Transverse colon (tissue), 4 donors: ENCODE measurements around the gene KCNN1. TPM values are rescaled to one million over a fixed set of nuclear protein-coding genes. Genes with fewer than 3 reads are reported as not detected.

Experiments used
- DNase-seq: peaks from one replicate; pipeline ENCODE4 v3.0.0-alpha.2; 2019
- H3K27ac ChIP-seq, 4 donors: fragments of 200-600 bp; sonication (generic); 2 replicates each; pipeline ENCODE4 v1.5.1; 2016 to 2018; ENCODE audit warnings: inconsistent platforms in 4 of 4
- H3K27me3 ChIP-seq: fragments of 200-600 bp; sonication (generic); 2 replicates; pipeline ENCODE4 v1.5.1; 2017; ENCODE audit warnings: inconsistent platforms
- H3K36me3 ChIP-seq, 4 donors: fragments of 200-600 bp; sonication (generic); 2 replicates each; pipeline ENCODE4 v1.5.1; 2017 to 2019; ENCODE audit warnings: inconsistent platforms in 4 of 4
- H3K4me1 ChIP-seq, 4 donors: fragments of 200-600 bp; sonication (generic); 2 replicates each; pipeline ENCODE4 v1.5.1; 2017 to 2020; ENCODE audit warnings: inconsistent platforms in 4 of 4
- H3K4me3 ChIP-seq, 4 donors: fragments of 200-600 bp; sonication (generic); 1 replicate in 1 of 4; 2 replicates in 3 of 4; pipeline versions ENCODE4 v1.5.1 to v1.6.1; 2017 to 2019; ENCODE audit warnings: inconsistent platforms in 4 of 4
- H3K9me3 ChIP-seq, 2 donors: fragments of 200-600 bp; sonication (generic); 2 replicates each; pipeline ENCODE4 v1.5.1; 2017 to 2019; ENCODE audit warnings: inconsistent platforms in 2 of 2
- CTCF ChIP-seq, 5 experiments: fragments of 200-600 bp in 3 of 5; fragments of 450-650 bp in 2 of 5; sonication (generic) in 3 of 5; IDR thresholded peaks; 1 replicate in 2 of 5; 2 replicates in 3 of 5; pipeline ENCODE4 v1.5.1; 2016 to 2017; ENCODE audit warnings: antibody characterized with exemption in 5 of 5, inconsistent platforms in 3 of 5, mild to moderate bottlenecking in 2 of 5, moderate library complexity in 1 of 5
- EP300 ChIP-seq: sonication (generic); formaldehyde crosslinking; IDR thresholded peaks from one replicate; pipeline ENCODE4 v1.6.1; 2017; ENCODE audit warnings: antibody characterized with exemption, low read depth
- POLR2A ChIP-seq: fragments of 450-650 bp; IDR thresholded peaks from one replicate; pipeline ENCODE4 v1.6.1; 2016; ENCODE audit warnings: antibody characterized with exemption, mild to moderate bottlenecking, moderate library complexity
- POLR2AphosphoS5 ChIP-seq, 3 donors: sonication (generic); formaldehyde crosslinking; IDR thresholded peaks; one replicate each; pipeline ENCODE4 v1.6.1; 2016; ENCODE audit warnings: antibody characterized with exemption in 3 of 3
- WGBS, 2 donors: methylation state at CpG; one replicate each; pipeline ENCODE4 v1.1.5; 2018; ENCODE audit warnings: low coverage in 1 of 2; 5-methylcytosine and 5-hydroxymethylcytosine counted together
- in situ Hi-C, 4 donors: fragments of 200-750 bp; cut with MboI; loops; one replicate each; pipeline versions ENCODE4 v1.15.0 to v1.15.1; 2017; ENCODE audit warnings: low sequenced_read_pairs in 3 of 4, low pct_ligation_motif_present in 1 of 4, low pct_unique_long_range_greater_than_20kb in 1 of 4
- intact Hi-C: fragments of 100-400 bp; cut with DNase I; formaldehyde crosslinking; loops from one replicate; pipeline ENCODE4 v1.15.1; 2023; ENCODE audit warnings: low total_unique reads
- total RNA-seq, 4 donors: library from RNA; depleted of rRNA; stranded (reverse); fragments of >200 nt; gene quantifications; one replicate each; pipeline ENCODE4 v1.1.0, GENCODE V29; 2016

The KCNN1 gene
- total RNA-seq, 4 donors from 2014 or later, result 1.6 TPM; not detected in 3

DNA sequence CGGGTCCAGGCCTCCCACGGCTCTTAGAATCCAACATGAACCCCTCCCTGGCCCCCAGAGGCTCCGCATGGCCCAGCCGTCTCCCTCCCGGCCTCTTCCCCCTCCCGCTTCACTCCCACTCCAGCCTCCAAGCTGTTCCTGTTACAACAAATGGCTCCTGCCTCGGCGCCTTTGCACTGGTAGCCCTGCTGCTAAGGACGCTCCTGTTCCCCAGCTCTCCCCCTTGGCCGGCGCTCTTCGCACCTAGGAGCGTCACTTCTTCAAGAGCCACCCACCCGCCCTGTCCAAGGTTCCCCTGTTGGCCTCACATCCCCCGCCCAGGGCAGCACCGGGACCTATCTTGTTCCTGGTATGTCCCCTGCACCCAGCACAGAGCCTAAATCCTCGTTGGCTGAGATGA is 24.7 kb upstream of the KCNN1 start:
- H3K4me1 ChIP-seq, result peaks cover 3 to 7% (median 3%) of the 10 kb centered on the region in 4 donors
- 86 to 100% methylated on average over 5 to 17 of the region's 17 CpGs for WGBS, 2 donors
- TF ChIP-seq EP300, result no peak
- no peak for TF ChIP-seq CTCF (IDR thresholded peaks at IDR 0.05)
- no peak for TF ChIP-seq POLR2AphosphoS5 (IDR thresholded peaks at IDR 0.05)
- TF ChIP-seq POLR2A, result no peak
- in situ Hi-C loops, result loop anchor here in 2 of 4 donors (10.0 to 25.0 kb wide), 2 partner anchors 53 to 120 kb away; no protein-coding TSS in a partner anchor
- H3K36me3 ChIP-seq, result no peaks in the 10 kb centered on the region
- no peaks in the 10 kb centered on the region for H3K9me3 ChIP-seq
- H3K27ac ChIP-seq, result no peak overlapping the region
- H3K27me3 ChIP-seq, result no peaks in the 10 kb centered on the region
- DNase-seq, result no peak
- intact Hi-C loops, result no loop called here
- no peak overlapping the region for H3K4me3 ChIP-seq

DNA sequence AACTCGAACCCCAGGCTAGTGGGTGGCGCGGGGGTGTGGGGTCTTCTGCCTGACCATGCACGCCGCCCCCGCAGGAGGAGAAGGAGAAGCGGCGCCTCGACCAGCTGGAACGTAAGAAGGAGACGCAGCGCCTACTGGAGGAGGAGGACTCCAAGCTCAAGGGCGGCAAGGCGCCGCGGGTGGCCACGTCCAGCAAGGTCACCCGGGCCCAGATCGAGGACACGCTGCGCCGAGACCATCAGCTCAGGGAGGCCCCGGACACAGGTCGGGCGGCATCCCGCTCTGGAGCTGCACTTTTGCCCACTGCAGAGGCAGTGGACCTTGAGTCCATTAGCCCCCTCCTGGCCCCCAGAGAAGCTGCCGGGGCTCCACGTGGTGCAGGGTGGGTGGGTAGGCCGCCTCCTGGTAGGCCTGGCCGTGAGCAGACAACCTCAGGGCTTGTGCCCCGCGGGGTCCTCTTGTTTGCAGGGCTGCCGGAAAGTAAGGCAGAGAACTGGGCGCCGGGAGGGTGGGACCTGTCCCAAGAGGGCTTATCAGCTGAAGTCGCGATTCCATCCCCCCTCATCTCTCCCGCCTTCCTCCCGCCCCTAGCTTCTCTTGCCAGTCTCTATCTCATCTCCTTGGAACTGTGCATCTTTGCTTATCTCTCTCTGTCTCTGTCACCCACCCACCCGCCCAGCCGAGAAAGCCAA is 24.2 kb upstream of the KCNN1 start:
- no peaks in the 10 kb centered on the region for H3K9me3 ChIP-seq
- H3K27me3 ChIP-seq, result no peaks in the 10 kb centered on the region
- no peak overlapping the region for H3K27ac ChIP-seq
- in situ Hi-C loops (loop anchor here in 2 of 4 donors (10.0 to 25.0 kb wide), 2 partner anchors 52 to 120 kb away; no protein-coding TSS in a partner anchor), intact Hi-C loops (no loop called here)
- H3K4me3 ChIP-seq, result no peak overlapping the region
- no peaks in the 10 kb centered on the region for H3K36me3 ChIP-seq
- no peak for TF ChIP-seq EP300
- TF ChIP-seq POLR2AphosphoS5 (IDR thresholded peaks at IDR 0.05), result no peak
- TF ChIP-seq POLR2A, result no peak
- no peak for TF ChIP-seq CTCF (IDR thresholded peaks at IDR 0.05)
- no peak for DNase-seq
- peaks cover 5 to 9% (median 6%) of the 10 kb centered on the region in 4 donors for H3K4me1 ChIP-seq
- 93% methylated on average over 35 of the region's 41 CpGs; no CpG with 5 or more reads in 1 of the 2 donors for WGBS, 2 donors

DNA sequence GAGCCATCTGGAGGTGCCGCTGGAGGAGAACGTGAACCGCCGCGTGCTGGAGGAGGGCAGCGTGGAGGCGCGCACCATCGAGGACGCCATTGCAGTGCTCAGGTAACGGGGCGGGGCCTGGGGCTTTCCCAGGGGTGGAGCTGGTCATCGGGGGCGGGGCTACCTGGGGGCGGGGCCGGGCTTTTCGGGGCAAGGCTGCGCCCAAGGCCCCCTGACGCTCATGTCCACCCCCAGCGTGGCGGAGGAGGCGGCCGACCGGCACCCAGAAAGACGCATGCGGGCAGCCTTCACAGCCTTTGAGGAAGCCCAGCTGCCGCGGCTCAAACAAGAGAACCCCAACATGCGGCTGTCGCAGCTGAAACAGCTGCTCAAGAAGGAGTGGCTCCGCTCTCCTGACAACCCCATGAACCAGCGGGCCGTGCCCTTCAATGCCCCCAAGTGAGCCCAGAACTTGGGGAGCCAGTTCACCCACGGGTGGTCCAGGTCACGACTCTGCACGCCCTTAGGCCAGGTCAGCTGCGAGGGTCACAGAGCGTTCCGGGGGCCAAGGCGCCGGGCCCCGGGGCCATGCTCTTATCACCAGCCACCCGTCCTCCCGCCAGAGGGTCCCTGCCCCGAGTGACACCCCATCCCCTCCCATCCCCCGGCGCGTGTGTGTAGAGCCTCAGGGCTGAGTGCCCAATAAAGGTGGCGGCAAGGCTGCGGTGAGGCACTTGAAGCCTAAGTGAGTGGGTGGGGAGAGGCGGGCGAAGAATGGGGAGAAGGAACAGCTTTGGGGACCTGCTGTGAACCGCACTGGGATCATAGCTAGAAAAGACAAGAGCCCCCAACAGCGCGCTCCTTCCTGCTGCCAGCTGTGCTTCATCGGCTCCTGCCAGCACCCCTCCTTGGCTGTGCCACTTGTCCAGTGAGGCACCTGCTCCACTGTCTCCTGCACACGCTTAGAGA is 23.4 kb upstream of the KCNN1 start:
- in situ Hi-C loops, result loop anchor here in 2 of 4 donors (10.0 to 25.0 kb wide), 2 partner anchors 51 to 119 kb away; no protein-coding TSS in a partner anchor
- H3K27me3 ChIP-seq, result peaks cover under 1% of the 10 kb centered on the region
- H3K36me3 ChIP-seq, result no peaks in the 10 kb centered on the region
- 85% methylated on average over 28 of the region's 57 CpGs; no CpG with 5 or more reads in 1 of the 2 donors for WGBS, 2 donors
- no peaks in the 10 kb centered on the region for H3K9me3 ChIP-seq
- TF ChIP-seq POLR2A, result no peak
- no peak overlapping the region for H3K27ac ChIP-seq
- DNase-seq, result no peak
- peaks cover 6 to 15% (median 8%) of the 10 kb centered on the region in 4 donors for H3K4me1 ChIP-seq
- intact Hi-C loops, result no loop called here
- no peak overlapping the region for H3K4me3 ChIP-seq

DNA sequence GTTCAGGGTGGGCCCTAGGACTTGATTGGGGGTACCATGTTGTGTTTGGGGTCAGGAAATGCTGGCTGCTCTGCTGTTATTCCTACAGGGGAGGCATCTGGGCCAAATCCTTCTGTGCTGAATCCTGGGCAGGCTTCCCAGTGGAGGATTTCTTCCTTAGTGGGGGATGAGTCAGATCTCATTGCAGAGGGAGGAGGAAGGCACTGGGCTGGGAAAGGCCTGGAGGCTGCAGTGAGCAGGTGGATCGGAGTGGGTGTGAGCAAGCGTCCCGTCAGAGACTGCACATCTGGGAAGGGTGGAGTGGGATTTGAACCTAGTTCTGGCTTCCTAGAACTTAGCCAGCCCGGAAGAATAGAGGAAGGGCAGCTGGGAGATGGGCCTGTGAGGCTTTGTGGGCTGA is 22.6 kb upstream of the KCNN1 start:
- no peak for TF ChIP-seq EP300
- H3K36me3 ChIP-seq, result no peaks in the 10 kb centered on the region
- no peaks in the 10 kb centered on the region for H3K9me3 ChIP-seq
- intact Hi-C loops, result no loop called here
- DNase-seq, result no peak
- in situ Hi-C loops, result loop anchor here in 2 of 4 donors (10.0 to 25.0 kb wide), 2 partner anchors 50 to 118 kb away; no protein-coding TSS in a partner anchor
- H3K27me3 ChIP-seq, result peaks cover 8% of the 10 kb centered on the region
- peaks cover 12 to 23% (median 15%) of the 10 kb centered on the region in 4 donors for H3K4me1 ChIP-seq
- 57% methylated on average over 4 of the region's 4 CpGs; no CpG with 5 or more reads in 1 of the 2 donors for WGBS, 2 donors
- H3K4me3 ChIP-seq, result no peak overlapping the region
- no peak overlapping the region for H3K27ac ChIP-seq
